Activated CD4-positive, alpha-beta T cell treated with anti-CD3 and anti-CD28 coated beads for 48 hours (primary cell): ENCODE measurements around the gene AKAP11.
A peak's percentile ranks its signal among the peaks of the same experiment; 100 is the strongest.

ENCODE experiments used
- DNase-seq: peaks from one replicate; pipeline ENCODE4 v3.0.0-alpha.2; 2020

AKAP11 gene

GRCh38 chr13:42274386-42275097, 2.6 kb downstream of the AKAP11 start:
- DNase-seq, result no peak

GRCh38 chr13:42275098-42275471, 3.1 kb downstream of the AKAP11 start:
- no peak for DNase-seq

- peak; percentile 22 for DNase-seq
Measured at GRCh38 chr13:42275506-42275905, 3.6 kb downstream of the AKAP11 start.

- DNase-seq, result no peak
Measured at GRCh38 chr13:42276683-42277082, 4.7 kb downstream of the AKAP11 start.

- no peak for DNase-seq
Measured at GRCh38 chr13:42277618-42278276, 5.8 kb downstream of the AKAP11 start.

GRCh38 chr13:42279080-42279479, 7.1 kb downstream of the AKAP11 start:
- DNase-seq, result no peak

- no peak for DNase-seq
Measured at GRCh38 chr13:42279986-42280385, 8.0 kb downstream of the AKAP11 start.

- DNase-seq, result no peak
Measured at GRCh38 chr13:42280537-42280936, 8.6 kb downstream of the AKAP11 start.

- no peak for DNase-seq
Measured at GRCh38 chr13:42283574-42283973, 11.6 kb downstream of the AKAP11 start.

GRCh38 chr13:42284068-42284467, 12.1 kb downstream of the AKAP11 start:
- DNase-seq, result no peak

- no peak for DNase-seq
Measured at GRCh38 chr13:42298392-42298791, 26.4 kb downstream of the AKAP11 start.

- DNase-seq, result no peak
Measured at GRCh38 chr13:42305503-42305902, 33.6 kb downstream of the AKAP11 start.

GRCh38 chr13:42307461-42307860, 35.5 kb downstream of the AKAP11 start:
- DNase-seq, result no peak

- DNase-seq, result no peak
Measured at GRCh38 chr13:42312817-42313431, 41.0 kb downstream of the AKAP11 start.

- DNase-seq, result no peak
Measured at GRCh38 chr13:42318570-42318969, 46.6 kb downstream of the AKAP11 start.

- no peak for DNase-seq
Measured at GRCh38 chr13:42320375-42320787, 48.4 kb downstream of the AKAP11 start.

- DNase-seq, result no peak
Measured at GRCh38 chr13:42322806-42323205, 50.9 kb downstream of the AKAP11 start.

GRCh38 chr13:42324704-42325103, 52.8 kb downstream of the AKAP11 start:
- no peak for DNase-seq

GRCh38 chr13:42327725-42328124, 55.8 kb downstream of the AKAP11 start:
- DNase-seq, result no peak

- DNase-seq, result no peak
Measured at GRCh38 chr13:42328672-42329071, 56.7 kb downstream of the AKAP11 start.

- DNase-seq, result no peak
Measured at GRCh38 chr13:42329239-42329638, 57.3 kb downstream of the AKAP11 start.

GRCh38 chr13:42331009-42331408, 59.1 kb downstream of the AKAP11 start:
- no peak for DNase-seq

GRCh38 chr13:42333613-42334328, 61.8 kb downstream of the AKAP11 start:
- no peak for DNase-seq

GRCh38 chr13:42334329-42334706, 62.4 kb downstream of the AKAP11 start:
- DNase-seq, result peak; percentile 29
